ENCODE measurements around the gene EFNA1. TPM values are rescaled to one million over a fixed set of nuclear protein-coding genes. Genes with fewer than 3 reads are reported as not detected.

EFNA1 gene
- total and polyA plus RNA-seq, 2 of the 13 experiments (the other 11 are each of a cell fraction or from before 2014, with no cell fraction given) = 81.8 to 874 TPM

- no peak; the same call in 1 of the 2 replicates for TF ChIP-seq ZC3H13 (CRISPR knock-in tag; IDR thresholded peaks at IDR 0.05)
- TF ChIP-seq CSRNP2 (CRISPR knock-in tag; conservative IDR thresholded peaks at IDR 0.05; ENCODE audit: low read depth) = peak; percentile 90
- no peak for TF ChIP-seq ZNF704 (CRISPR knock-in tag; IDR thresholded peaks at IDR 0.05; ENCODE audit: borderline replicate concordance)
- TF ChIP-seq MAFK (conservative IDR thresholded peaks at IDR 0.05 in 1 of 2, IDR thresholded peaks at IDR 0.05 in 1 of 2; ENCODE audit: low read length in 2 of 2) = no peak
- TF ChIP-seq, protein P1, sequence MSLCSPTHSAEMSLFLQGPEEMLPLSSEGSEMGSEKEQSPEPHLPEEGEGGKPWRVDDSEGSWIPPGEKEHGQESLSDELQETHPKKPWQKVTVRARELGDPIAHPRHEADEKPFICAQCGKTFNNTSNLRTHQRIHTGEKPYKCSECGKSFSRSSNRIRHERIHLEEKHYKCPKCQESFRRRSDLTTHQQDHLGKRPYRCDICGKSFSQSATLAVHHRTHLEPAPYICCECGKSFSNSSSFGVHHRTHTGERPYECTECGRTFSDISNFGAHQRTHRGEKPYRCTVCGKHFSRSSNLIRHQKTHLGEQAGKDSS (CRISPR knock-in tag; IDR thresholded peaks at IDR 0.05; ENCODE audit: borderline replicate concordance, low read depth) = no peak
- no peak for TF ChIP-seq ZNF782 (CRISPR knock-in tag; IDR thresholded peaks at IDR 0.05; ENCODE audit: borderline replicate concordance)
- TF ChIP-seq, protein P2, sequence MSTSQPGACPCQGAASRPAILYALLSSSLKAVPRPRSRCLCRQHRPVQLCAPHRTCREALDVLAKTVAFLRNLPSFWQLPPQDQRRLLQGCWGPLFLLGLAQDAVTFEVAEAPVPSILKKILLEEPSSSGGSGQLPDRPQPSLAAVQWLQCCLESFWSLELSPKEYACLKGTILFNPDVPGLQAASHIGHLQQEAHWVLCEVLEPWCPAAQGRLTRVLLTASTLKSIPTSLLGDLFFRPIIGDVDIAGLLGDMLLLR (CRISPR knock-in tag; IDR thresholded peaks at IDR 0.05) = peak; percentile 75; the same call in 1 of the 2 replicates
- no peak for TF ChIP-seq SIX1 (CRISPR knock-in tag; IDR thresholded peaks at IDR 0.05; ENCODE audit: borderline replicate concordance)
- peak; percentile 48 for TF ChIP-seq SRSF1 (optimal IDR thresholded peaks at IDR 0.05; ENCODE audit: low read depth, low read length)
- peak; percentile 35; the same call in 1 of the 2 replicates for TF ChIP-seq ONECUT2 (CRISPR knock-in tag; IDR thresholded peaks at IDR 0.05)
- TF ChIP-seq ZNF816 (CRISPR knock-in tag; IDR thresholded peaks at IDR 0.05; ENCODE audit: borderline replicate concordance) = peak; percentile 48
- no peak for TF ChIP-seq MAFF (IDR thresholded peaks at IDR 0.05; ENCODE audit: low read depth, low read length)
- no peak for TF ChIP-seq ZNF251 (CRISPR knock-in tag; IDR thresholded peaks at IDR 0.05)
- TF ChIP-seq ZKSCAN5 (CRISPR knock-in tag; IDR thresholded peaks at IDR 0.05) = no peak
- peak; percentile 80 for TF ChIP-seq ZNF124 (CRISPR knock-in tag; IDR thresholded peaks at IDR 0.05)
- TF ChIP-seq TARDBP (CRISPR knock-in tag; IDR thresholded peaks at IDR 0.05) = peak; percentile 94
- TF ChIP-seq STAT5B (CRISPR knock-in tag; IDR thresholded peaks at IDR 0.05) = 0 out of 2 replicates have a peak, but pooled peaks have one; percentile 5
- peak; percentile 72; the same call in 1 of the 2 replicates for TF ChIP-seq ZFX (CRISPR knock-in tag; IDR thresholded peaks at IDR 0.05; ENCODE audit: low read depth)
- TF ChIP-seq ZNF260 (CRISPR knock-in tag; IDR thresholded peaks at IDR 0.05; ENCODE audit: borderline replicate concordance, low read depth) = no peak
- TF ChIP-seq KDM5A (IDR thresholded peaks at IDR 0.05; ENCODE audit: borderline replicate concordance, low read length) = no peak
- TF ChIP-seq, protein P3, sequence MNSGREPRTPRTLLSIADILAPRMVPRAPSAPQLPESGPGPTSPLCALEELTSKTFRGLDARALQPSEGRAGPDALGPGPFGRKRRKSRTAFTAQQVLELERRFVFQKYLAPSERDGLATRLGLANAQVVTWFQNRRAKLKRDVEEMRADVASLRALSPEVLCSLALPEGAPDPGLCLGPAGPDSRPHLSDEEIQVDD (CRISPR knock-in tag; IDR thresholded peaks at IDR 0.05; ENCODE audit: borderline replicate concordance) = no peak; the same call in 1 of the 2 replicates
- TF ChIP-seq ZNF276 (CRISPR knock-in tag; IDR thresholded peaks at IDR 0.05; ENCODE audit: low read depth) = peak; percentile 93; the same call in 1 of the 2 replicates
Measured at GRCh38 chr1:155127105-155127966, at the start of gene EFNA1 (continued).

Data from HepG2 (cell line).